GM21723 (cell line): Measurements from ENCODE around the gene KLF8.

Experiments
- ATAC-seq: cut with Tn5 transposase; IDR thresholded peaks from one replicate; pipeline ENCODE4 v1.9.1; 2021; ENCODE audit warnings: mild to moderate bottlenecking, moderate library complexity; ENCODE audit not compliant: unreplicated experiment

Gene KLF8

DNA sequence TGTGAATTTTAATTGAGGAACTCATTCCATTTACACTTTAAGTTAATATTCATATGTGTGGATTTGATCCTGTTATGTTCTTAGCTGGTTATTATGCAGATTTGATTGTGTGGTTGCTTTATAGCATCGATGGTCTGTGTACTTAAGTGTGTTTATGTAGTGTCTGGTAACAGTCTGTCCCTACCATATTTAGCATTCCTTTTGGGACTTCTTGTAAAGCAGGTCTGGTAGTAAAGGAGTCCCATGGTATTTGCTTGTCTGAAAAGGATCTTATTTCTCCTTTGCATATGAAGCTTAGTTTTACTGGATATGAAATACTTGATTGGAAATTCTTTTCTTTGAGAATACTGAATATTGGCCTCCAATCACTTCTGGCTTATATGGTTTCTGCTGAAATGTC, 76.6 kb downstream of the KLF8 start:
- ATAC-seq = no peak

DNA sequence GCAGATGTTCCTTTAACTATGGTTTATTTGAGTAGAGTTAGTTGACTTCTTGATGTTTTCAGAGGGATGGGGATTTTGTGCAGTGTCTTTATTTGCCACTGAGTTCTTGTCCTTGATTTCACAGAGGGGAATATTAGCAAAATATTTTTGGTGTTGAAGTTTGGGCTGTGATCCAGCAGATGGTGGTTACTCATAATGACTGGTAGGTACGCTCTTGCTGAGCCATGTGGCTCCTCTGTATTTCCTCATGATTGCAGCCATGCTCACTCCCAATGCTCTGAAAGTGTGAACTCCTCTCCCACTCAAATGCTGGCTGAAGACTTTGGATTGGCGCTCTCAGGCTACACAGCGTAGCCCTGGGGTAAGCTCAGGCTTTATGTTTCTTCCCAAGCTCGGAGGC, 77.7 kb downstream of the KLF8 start:
- ATAC-seq = no peak

DNA sequence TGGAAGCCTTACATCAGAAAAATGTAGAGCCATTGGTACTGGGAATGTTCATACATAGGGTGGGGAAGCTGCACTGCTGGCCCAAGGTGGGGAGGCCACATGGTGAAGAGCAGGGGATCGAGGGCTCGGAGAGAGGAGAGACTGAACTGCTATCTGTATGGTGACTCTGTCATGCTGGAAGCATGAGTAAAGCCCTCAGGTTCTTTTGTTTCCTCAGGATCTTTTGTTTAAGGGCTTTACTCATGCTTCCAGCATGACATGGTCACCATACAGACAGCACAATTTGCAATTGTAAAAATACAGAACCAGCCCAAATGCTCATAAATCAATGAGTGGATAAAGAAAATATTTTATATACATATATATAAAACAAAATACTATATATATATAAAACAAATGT, 78.4 kb downstream of the KLF8 start:
- ATAC-seq = no peak

DNA sequence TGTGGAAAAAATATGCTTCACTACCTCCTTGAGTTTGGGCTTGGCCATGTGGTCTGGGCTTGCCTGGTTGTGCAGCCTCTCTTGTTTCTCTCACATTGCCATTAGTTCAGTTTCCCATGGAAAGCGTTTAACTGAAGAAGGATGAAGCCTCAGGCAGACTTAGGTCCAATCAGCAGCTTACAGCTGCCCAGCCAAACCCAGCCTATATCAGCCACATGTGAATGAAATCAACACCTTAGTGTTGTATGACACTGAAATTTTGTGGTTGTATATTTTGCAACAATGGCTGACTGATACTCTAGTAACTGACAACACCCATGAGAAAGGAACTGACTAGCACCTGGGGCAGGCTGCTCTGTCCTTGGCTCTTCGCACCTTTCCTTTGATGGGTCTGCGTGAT, 81.2 kb downstream of the KLF8 start:
- no peak for ATAC-seq

DNA sequence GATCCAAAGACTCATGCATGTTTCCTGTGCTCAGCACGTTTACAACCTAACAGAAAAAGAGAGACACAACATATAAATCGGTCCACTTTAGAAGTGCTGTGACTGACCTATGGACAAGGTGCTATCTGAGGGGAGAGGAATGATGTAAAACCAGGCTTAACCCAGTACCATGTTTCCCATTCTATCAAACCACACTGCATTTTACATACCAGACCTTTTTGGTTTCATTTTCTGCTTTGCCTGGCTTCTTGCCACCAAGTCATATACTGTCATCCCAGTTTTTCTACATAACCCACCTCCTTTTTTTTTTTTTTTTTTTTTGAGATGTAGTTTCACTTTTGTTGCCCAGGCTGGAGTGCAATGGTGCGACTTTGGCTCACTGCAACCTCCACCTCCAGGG, 82.2 kb downstream of the KLF8 start:
- no peak for ATAC-seq

DNA sequence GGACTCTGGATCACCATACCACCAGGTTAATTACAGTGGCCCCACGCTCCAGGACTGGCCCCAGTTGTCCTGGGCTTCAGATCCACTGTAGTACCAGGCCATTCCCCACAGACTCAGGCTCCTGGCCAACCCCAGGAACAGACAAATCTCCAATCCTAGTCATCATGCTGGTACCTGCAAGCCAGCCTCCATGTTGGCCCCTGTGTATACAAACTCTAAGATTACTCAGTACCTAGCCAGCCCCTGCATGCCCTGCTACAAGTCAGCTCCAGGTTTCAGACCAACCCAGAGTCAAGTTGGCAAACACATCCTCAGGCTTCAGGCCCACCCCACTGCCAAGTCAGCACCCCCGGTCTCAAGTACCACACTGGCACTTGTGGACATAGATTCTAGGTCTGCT, 85.9 kb downstream of the KLF8 start:
- ATAC-seq = no peak

DNA sequence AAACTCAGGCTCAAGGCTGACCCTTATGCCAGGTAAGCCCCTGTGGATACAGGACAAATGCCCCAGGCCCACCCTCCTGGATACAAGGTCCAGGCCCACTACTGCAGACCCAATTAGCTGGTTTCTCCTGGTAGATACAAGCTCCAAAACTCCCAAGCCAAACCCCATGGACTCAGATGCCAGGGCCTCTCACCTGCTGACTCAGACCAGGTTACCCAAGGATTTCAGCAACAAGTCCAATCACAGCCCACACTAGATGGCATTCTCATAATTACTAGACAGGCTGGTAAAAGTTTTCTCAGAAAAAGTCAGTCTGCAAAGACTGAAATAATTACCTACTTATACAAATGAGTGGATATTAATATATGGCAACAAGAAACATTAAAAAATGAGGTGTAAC, 87.0 kb downstream of the KLF8 start:
- ATAC-seq = no peak
